Activated naive CD4-positive, alpha-beta T cell treated with anti-CD3 and anti-CD28 coated beads, Interleukin-2, amount 10 ng/mL, durations not matched to agents 7 days and 5 days (primary cell): ENCODE data around the gene FUCA1.
"Not testable (repeated sequence)": the region's sequence is repeated elsewhere in the genome, so short reads cannot be mapped to it uniquely, and the experiment has no call there.

Source experiments
- CTCF ChIA-PET: fragments of 350-600 bp; sonication (Branson Sonifier 250); formaldehyde crosslinking; loops from one replicate; lab custom pipeline; 2021; ENCODE audit warnings: antibody characterized with exemption; lab: Charles Lee
- DNase-seq: peaks from one replicate; pipeline ENCODE4 v3.0.0-alpha.2; 2020
- H3K27ac Mint-ChIP-seq: one replicate; pipeline ENCODE4 v1.8.0; 2021; ENCODE audit warnings: mild to moderate bottlenecking, moderate library complexity, mixed read lengths
- H3K27me3 Mint-ChIP-seq: one replicate; pipeline ENCODE4 v1.8.0; 2021; ENCODE audit warnings: mild to moderate bottlenecking, mixed read lengths
- H3K36me3 Mint-ChIP-seq: one replicate; pipeline ENCODE4 v1.8.0; 2021; ENCODE audit warnings: mixed read lengths
- H3K4me1 Mint-ChIP-seq: one replicate; pipeline ENCODE4 v1.8.0; 2021; ENCODE audit warnings: mixed read lengths
- H3K4me3 Mint-ChIP-seq: one replicate; pipeline ENCODE4 v1.8.0; 2021; ENCODE audit warnings: mild to moderate bottlenecking, moderate library complexity, mixed read lengths
- H3K9me3 Mint-ChIP-seq: one replicate; pipeline ENCODE4 v1.8.0; 2021; ENCODE audit warnings: mixed read lengths

FUCA1 gene

DNA sequence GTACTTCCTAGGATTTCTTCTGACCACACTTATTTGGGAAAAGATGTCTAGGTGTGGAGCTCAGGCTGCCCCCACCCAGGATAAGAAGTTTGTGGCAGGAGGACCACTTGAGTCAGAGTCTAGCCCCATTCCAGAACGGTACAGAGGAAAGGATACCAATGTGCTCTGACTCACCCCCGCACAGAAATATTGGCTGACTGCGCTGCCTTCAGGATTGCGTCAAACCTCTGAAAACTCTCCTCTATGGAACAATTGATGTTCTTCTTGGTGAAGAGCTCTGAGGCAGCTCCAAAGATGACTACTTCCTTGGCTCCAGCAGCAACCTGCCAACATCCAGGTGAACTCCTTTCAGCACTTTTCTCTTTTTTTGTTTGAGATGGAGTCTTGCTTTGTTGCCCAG, 54.1 kb downstream of the FUCA1 start:
- CTCF ChIA-PET: no interaction called here
- Mint-ChIP-seq H3K36me3 (peaks cover 31% of the 10 kb centered on the region), H3K4me3 (no peak overlapping the region)

DNA sequence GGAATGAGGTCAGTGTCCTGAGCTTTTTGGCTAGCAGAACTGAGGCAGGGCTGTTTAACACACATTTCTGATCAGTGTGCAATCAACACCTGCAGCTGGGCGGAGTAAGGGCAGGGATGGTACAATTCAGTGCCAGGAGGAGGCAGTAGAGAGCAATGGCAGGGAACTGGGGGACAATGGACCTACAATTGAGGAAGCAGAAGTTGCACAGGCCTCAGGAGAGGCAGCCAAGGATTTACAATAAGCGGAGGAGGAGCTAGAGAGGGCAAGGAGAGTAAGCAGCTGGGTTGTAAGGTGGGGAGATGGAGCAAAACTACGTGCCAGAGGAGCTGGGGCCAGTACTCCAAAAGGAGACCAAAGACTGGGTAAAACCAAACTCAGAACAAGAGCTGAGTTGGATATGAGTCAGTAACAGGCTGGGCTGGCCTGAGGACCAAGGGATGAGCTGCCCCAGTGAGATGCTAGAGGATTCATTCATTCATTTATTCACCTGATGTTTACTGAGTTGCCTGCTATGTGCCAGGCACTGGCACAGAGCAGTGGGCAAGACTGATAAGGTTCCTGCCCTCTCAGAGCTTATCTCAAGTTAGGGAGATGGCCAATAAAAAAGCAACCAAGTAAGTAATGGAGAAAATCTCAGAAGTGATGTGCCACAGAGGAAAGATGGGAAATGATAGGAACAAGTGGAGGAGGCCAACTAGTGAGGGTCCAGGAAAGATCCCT, 57.1 kb downstream of the FUCA1 start:
- H3K4me3 Mint-ChIP-seq: no peak overlapping the region
- no peaks in the 10 kb centered on the region for H3K27me3 Mint-ChIP-seq
- DNase-seq: peak; percentile 75
- no peaks in the 10 kb centered on the region for H3K9me3 Mint-ChIP-seq
- peaks cover 21% of the 10 kb centered on the region for H3K4me1 Mint-ChIP-seq
- CTCF ChIA-PET: interaction anchor here (0.6 to 7.5 kb wide), 30 partner anchors 8 to 508 kb away, joined by 3 to 81 read pairs (median 6); partner anchors contain the start of genes CNR2, HMGCL and MYOM3
- peak overlapping the region; percentile 0 for H3K27ac Mint-ChIP-seq
- peaks cover 25% of the 10 kb centered on the region for H3K36me3 Mint-ChIP-seq

More for the DNA sequence above, 54.1 kb downstream of the FUCA1 start:
- Mint-ChIP-seq H3K4me1 (peaks cover 15% of the 10 kb centered on the region), H3K27me3 (no peaks in the 10 kb centered on the region), H3K9me3 (no peaks in the 10 kb centered on the region), H3K27ac (no peak overlapping the region)
- no peak for DNase-seq

DNA sequence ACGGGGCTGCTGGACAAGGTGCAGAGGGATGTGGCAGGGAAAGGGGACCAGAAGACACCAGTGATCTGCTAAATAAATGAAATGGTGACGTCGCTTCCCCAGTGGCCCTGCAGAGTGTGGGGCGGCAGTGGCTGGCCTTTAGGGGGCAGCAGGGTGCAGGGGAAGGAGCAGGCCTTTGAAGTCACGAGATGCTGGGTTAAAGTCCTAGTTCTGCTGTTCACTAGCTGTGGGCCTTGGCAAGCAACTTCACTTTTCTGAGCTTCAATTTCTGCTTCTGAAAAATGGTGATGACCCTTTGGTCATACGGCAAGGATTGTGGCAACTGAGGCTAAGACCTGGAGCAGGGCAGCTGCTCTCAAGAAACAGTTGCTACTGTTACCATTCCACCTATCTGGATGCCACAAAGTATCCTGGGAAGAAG, 58.3 kb downstream of the FUCA1 start:
- Mint-ChIP-seq H3K9me3 (no peaks in the 10 kb centered on the region), H3K27ac (peak overlapping the region; percentile 60), H3K4me1 (peaks cover 21% of the 10 kb centered on the region), H3K4me3 (no peak overlapping the region), H3K36me3 (peaks cover 27% of the 10 kb centered on the region), H3K27me3 (no peaks in the 10 kb centered on the region)
- DNase-seq: peak; percentile 91
- CTCF ChIA-PET: interaction anchor here (0.7 to 7.5 kb wide), 24 partner anchors 9 to 302 kb away, joined by 3 to 81 read pairs (median 6); partner anchors contain the start of genes CNR2, HMGCL, MYOM3 and PITHD1

DNA sequence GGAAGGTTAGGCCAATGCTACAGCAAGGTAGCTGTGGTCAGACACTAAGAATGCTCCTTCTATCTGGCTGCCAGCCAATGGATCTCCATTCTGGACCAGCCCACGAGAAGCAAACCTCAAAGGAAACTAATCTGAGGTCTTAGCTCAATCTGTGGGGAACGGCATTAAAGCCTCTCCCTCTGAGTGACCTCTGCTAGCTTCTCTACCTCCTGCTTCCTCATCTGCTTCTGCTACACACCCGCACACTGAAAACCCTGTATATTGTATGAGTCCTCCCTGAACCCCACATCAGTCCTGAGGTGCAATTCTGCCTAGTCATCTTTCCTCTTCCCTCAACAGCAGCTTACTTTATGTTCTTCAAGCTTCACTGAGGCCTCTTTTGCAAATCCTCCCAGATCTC, 60.6 kb downstream of the FUCA1 start:
- H3K4me1 Mint-ChIP-seq: peaks cover 21% of the 10 kb centered on the region
- H3K4me3 Mint-ChIP-seq: no peak overlapping the region
- H3K27ac Mint-ChIP-seq: no peak overlapping the region
- DNase-seq: no peak
- CTCF ChIA-PET: interaction anchor here (0.5 to 7.5 kb wide), 7 partner anchors 10 to 221 kb away, joined by 3 to 81 read pairs (median 4); no protein-coding TSS in a partner anchor
- H3K9me3 Mint-ChIP-seq: no peaks in the 10 kb centered on the region
- no peaks in the 10 kb centered on the region for H3K27me3 Mint-ChIP-seq
- peaks cover 25% of the 10 kb centered on the region for H3K36me3 Mint-ChIP-seq

DNA sequence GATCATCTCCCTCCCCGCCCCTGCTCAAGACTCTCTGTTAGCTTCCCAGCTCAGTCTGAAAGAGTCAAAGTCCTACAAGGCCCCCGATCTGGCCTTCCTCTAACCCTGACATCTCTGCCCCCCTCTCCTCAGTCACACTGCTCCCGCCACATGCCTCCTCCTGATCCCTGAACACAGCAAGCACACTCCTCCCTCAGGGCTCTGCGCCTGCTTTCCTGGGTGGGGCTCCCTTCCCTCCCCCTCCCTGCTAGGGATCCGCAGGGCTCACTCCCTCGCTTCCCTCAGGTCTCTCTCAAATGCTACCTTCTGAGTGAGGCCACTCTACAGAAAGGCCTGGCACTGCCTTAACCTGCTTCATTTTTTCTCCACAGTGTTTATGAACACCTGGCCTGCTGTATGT, 61.8 kb downstream of the FUCA1 start:
- no peaks in the 10 kb centered on the region for H3K9me3 Mint-ChIP-seq
- peaks cover 24% of the 10 kb centered on the region for H3K36me3 Mint-ChIP-seq
- DNase-seq: no peak
- H3K4me3 Mint-ChIP-seq: no peak overlapping the region
- H3K27me3 Mint-ChIP-seq: no peaks in the 10 kb centered on the region
- peaks cover 25% of the 10 kb centered on the region for H3K4me1 Mint-ChIP-seq
- H3K27ac Mint-ChIP-seq: no peak overlapping the region
- CTCF ChIA-PET: interaction anchor here (1.3 to 7.5 kb wide), 3 partner anchors 11 to 111 kb away, joined by 3 to 81 read pairs (median 4); no protein-coding TSS in a partner anchor

DNA sequence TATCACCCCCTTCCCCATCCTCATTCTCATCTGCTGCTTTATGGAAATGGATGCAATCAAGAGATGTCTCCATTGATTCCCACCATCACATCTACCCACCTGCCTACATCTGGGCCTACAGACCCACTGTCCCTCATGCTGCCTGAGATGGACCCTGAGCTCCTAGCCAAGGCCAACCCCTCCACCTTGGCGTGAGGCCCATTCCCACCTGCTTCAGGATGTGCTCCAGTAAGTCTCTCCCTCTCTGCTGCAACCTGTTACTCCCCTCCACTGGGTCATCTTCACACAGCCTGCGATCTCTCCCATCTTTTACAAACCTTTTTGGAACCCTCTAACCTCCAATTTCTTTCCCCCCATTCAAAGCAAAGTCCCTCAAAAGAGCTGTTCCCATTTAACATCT, 63.1 kb downstream of the FUCA1 start:
- H3K4me1 Mint-ChIP-seq: peaks cover 21% of the 10 kb centered on the region
- H3K27me3 Mint-ChIP-seq: no peaks in the 10 kb centered on the region
- H3K4me3 Mint-ChIP-seq: no peak overlapping the region
- CTCF ChIA-PET: interaction anchor here (1.4 kb wide), 1 partner anchor 33 kb away, joined by 3 read pairs; no protein-coding TSS in a partner anchor
- H3K36me3 Mint-ChIP-seq: peaks cover 22% of the 10 kb centered on the region
- no peak overlapping the region for H3K27ac Mint-ChIP-seq
- no peak for DNase-seq
- no peaks in the 10 kb centered on the region for H3K9me3 Mint-ChIP-seq

DNA sequence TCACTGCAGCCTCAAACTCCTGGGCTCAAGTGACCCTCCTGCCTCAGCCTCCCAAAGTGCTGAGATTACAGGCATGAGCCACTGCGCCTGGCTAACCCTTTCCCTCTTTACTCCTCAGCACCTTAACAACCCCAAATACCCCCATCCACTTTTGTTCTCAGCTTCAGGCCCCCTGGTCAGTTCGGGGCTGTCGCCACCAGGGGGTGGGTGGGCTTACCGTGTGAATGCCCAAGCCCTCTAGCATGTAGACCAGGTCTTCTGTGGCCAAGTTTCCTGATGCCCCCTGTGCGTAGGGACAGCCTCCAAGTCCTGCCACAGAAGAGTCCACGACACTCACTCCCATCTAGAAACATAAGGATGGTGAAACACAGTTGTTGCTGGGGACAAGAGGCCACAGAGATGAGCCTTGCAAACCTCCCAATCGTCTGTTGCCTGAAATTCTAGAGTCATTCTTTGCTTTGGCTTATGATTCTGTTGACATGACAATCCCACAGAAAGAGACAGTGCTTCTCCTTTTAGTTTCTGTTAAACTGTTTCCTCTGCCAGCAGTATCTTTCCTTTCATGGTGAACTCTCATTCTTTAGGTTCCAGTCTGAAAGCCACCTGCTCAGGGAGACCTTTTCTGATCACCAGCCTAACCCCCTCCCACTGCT, 63.8 kb downstream of the FUCA1 start:
- H3K27ac Mint-ChIP-seq: no peak overlapping the region
- H3K9me3 Mint-ChIP-seq: no peaks in the 10 kb centered on the region
- DNase-seq: no peak
- no peak overlapping the region for H3K4me3 Mint-ChIP-seq
- CTCF ChIA-PET: interaction anchor here (0.6 kb wide), 1 partner anchor 20 kb away, joined by 4 read pairs; no protein-coding TSS in a partner anchor
- no peaks in the 10 kb centered on the region for H3K27me3 Mint-ChIP-seq
- peaks cover 21% of the 10 kb centered on the region for H3K4me1 Mint-ChIP-seq
- peaks cover 22% of the 10 kb centered on the region for H3K36me3 Mint-ChIP-seq

DNA sequence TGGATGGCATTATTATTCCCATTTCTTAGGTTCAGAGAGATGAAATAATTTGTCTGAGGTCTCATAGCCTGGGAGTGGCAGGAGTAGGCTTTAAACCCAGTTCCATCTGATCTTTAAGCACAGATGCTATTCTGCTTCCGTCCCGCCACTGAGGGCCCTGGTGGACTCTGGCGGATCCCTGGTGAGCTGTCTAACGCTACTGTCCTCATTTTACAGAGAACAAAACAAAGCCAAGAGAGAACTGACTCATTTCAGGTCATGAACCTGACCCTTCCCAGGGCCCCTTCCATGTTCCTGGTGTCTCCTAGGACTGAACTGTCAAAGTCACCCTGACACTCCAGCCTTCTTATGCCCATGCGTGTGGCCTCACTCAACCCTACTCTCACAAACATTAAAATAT, 64.4 kb downstream of the FUCA1 start:
- H3K4me3 Mint-ChIP-seq: no peak overlapping the region
- H3K27ac Mint-ChIP-seq: peak overlapping the region; percentile 37
- CTCF ChIA-PET: interaction anchor here (0.6 kb wide), 1 partner anchor 20 kb away, joined by 4 read pairs; no protein-coding TSS in a partner anchor
- no peaks in the 10 kb centered on the region for H3K27me3 Mint-ChIP-seq
- no peak for DNase-seq
- H3K4me1 Mint-ChIP-seq: peaks cover 28% of the 10 kb centered on the region
- H3K36me3 Mint-ChIP-seq: peaks cover 24% of the 10 kb centered on the region
- H3K9me3 Mint-ChIP-seq: no peaks in the 10 kb centered on the region

DNA sequence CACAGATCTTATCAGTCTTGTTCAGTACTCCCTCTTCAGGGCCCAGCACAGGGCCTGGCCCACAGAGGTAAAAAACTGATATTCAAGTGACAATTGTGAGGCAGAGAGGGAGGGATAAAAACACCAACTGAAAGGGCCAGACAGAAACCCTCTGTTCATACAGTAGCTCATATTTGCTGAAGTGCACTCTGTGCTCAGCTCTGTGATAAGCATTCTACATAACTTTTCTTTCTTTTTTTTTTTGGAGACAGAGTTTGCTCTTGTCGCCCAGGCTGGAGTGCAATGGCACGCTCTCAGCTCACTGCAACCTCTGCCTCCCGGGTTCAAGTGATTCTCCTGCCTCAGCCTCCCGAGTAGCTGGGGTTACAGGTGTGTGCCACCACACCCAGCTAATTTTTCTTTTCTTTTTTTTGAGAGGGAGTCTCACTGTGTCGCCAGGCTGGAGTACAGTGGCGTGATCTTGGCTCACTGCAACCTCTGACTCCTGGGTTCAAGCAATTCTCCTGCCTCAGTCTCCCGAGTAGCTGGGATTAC, 65.2 kb downstream of the FUCA1 start:
- peaks cover 30% of the 10 kb centered on the region for H3K4me1 Mint-ChIP-seq
- CTCF ChIA-PET: interaction anchor here (1.1 to 2.1 kb wide), 3 partner anchors 8 to 114 kb away, joined by 3 to 8 read pairs (median 4); no protein-coding TSS in a partner anchor
- H3K4me3 Mint-ChIP-seq: peak overlapping the region; percentile 32
- H3K27me3 Mint-ChIP-seq, DNase-seq, H3K9me3 Mint-ChIP-seq: not testable (repeated sequence)
- H3K27ac Mint-ChIP-seq: peak overlapping the region; percentile 58
- peaks cover 28% of the 10 kb centered on the region for H3K36me3 Mint-ChIP-seq

DNA sequence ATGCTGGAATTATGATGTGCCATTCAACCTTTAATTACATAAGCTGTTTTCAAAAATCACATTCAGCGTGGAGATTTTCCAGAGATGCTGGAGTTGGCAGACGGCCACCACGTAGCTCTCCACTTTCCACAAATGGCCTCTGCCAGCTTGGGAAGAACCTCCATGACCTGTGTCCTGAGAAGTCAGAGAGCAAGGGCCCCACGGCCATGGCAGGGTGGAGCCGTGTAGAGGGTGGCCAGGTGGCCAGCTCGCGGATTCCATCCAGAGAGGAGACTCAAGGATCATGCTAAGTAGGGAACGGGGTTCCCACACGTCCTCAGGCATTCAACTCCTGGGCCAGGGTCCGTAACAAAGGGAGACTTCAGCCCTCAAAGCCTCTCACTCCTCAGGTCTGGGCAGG, 66.2 kb downstream of the FUCA1 start:
- no peaks in the 10 kb centered on the region for H3K9me3 Mint-ChIP-seq
- H3K4me3 Mint-ChIP-seq: peak overlapping the region; percentile 93
- no peak for DNase-seq
- H3K36me3 Mint-ChIP-seq: peaks cover 27% of the 10 kb centered on the region
- H3K27me3 Mint-ChIP-seq: no peaks in the 10 kb centered on the region
- CTCF ChIA-PET: interaction anchor here (1.1 to 2.1 kb wide), 4 partner anchors 9 to 115 kb away, joined by 3 to 8 read pairs (median 6); no protein-coding TSS in a partner anchor
- no peak overlapping the region for H3K27ac Mint-ChIP-seq
- peaks cover 24% of the 10 kb centered on the region for H3K4me1 Mint-ChIP-seq

DNA sequence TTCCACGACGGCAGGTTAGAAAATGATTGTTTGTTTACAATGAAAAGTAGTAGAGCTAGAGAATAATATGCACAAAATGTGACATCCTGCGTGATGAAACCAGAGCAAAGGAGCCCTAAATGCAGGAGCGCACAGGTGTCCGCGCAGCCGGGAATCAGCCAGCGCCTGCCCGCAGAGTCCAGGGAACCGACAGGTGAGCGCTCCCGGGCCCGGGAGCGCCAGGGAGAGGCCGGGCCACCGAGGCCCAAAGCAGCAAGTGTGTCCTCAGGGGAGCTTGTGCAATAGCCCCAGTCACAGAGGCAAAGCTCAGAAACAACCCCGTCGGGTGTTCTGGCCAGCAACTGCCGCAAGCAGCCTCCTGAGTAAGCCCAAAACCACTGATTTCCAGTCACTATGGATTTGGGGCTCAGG, 66.7 kb downstream of the FUCA1 start:
- Mint-ChIP-seq H3K9me3 (no peaks in the 10 kb centered on the region), H3K36me3 (peaks cover 29% of the 10 kb centered on the region), H3K27ac (peak overlapping the region; percentile 90), H3K4me1 (peaks cover 24% of the 10 kb centered on the region), H3K27me3 (no peaks in the 10 kb centered on the region), H3K4me3 (peak overlapping the region; percentile 93)
- no peak for DNase-seq
- CTCF ChIA-PET: interaction anchor here (1.5 to 2.1 kb wide), 3 partner anchors 9 to 30 kb away, joined by 3 to 8 read pairs (median 7); partner anchors contain the start of gene PITHD1

DNA sequence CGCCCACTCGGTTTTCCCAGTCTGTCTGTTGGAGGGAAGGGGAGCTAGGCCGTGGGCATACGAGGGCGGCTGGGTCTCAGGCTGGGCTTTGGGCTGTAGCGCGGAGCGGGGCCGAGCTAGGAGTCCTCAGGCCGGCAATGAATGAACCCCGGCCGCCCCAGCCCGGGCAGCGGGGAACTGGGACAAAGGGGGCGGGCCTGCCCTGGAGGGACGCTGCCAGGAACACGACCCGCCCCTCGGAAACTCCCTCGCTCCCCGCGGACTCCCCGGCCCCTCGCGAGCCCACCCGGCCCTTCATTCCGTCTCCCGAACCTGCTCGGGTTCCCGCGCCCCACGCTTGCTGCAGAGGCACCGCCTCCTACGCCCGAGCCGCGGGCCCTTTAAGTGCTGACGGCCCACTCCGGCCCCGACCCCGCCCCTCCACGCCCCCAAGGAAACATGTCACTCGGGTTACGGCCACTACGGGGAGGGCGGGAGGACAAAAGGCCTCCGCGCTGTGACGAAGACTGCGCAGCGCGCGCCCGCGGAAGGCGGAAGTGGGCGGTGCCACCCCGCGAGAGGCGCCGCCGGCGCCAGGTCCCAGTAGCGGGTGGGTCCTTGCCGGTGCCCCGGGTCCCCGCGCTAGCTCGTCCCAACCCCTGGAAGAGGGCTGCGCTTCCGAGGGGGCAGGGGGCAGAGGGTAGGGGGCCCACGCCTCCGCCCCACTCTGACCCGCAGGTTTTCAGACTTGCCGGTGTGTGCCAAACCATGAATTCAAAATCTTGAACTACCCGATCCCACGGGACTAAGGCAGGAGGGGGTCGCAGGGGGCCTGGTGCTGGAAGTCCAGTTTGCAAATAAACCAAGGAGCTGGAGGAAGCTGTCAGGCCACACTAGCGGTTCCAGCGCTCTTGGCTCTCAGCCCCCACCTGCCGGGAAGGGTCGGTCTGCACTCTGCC, 67.4 kb downstream of the FUCA1 start, which contains the start of gene GALE:
GALE (minus strand) TSS at position 355 of the 938 bp plus-strand sequence. CDS start 1,747 bp downstream, outside the sequence.
- Mint-ChIP-seq H3K9me3 (no peaks in the 10 kb centered on the region), H3K27ac (peak within 1 kb of the TSS; percentile 90), H3K4me1 (peaks cover 24% of the 10 kb centered on the region), H3K4me3 (peak within 1 kb of the TSS; percentile 93), H3K27me3 (no peaks in the 10 kb centered on the region), H3K36me3 (peaks cover 29% of the 10 kb centered on the region)
- peak; percentile 98 for DNase-seq
- CTCF ChIA-PET: interaction anchor here (1.5 to 2.1 kb wide), 4 partner anchors 10 to 29 kb away, joined by 3 to 8 read pairs (median 7); partner anchors contain the start of gene PITHD1
